Thymus (tissue), 11 donors: ENCODE data around the gene SAPCD1. TPM values are rescaled to one million over a fixed set of nuclear protein-coding genes. Genes with fewer than 3 reads are reported as not detected.

Experiments used
- DNase-seq, 9 donors: peaks; one replicate each; pipeline ENCODE4 v3.0.0-alpha.2; 2013; ENCODE audit warnings: low spot score in 9 of 9, low read depth in 6 of 9, missing footprints in 1 of 9
- H3K27ac ChIP-seq, 2 donors: one replicate each; pipeline ENCODE4 v1.5.1; 2013; ENCODE audit warnings: control low read depth in 1 of 2, low read depth in 1 of 2, low read length in 1 of 2, mild to moderate bottlenecking in 1 of 2, moderate library complexity in 1 of 2
- H3K27me3 ChIP-seq, 2 donors: one replicate each; pipeline ENCODE4 v1.5.1; 2013; ENCODE audit warnings: low read length in 1 of 2; ENCODE audit not compliant: control insufficient read depth in 2 of 2, insufficient read depth in 1 of 2
- H3K36me3 ChIP-seq, 2 donors: one replicate each; pipeline ENCODE4 v1.5.1; 2013; ENCODE audit warnings: low read length in 1 of 2, mild to moderate bottlenecking in 1 of 2, moderate library complexity in 1 of 2; ENCODE audit not compliant: control insufficient read depth in 2 of 2, insufficient read depth in 2 of 2
- H3K4me1 ChIP-seq, 2 donors: one replicate each; pipeline ENCODE4 v1.5.1; 2013; ENCODE audit warnings: low read length in 2 of 2; ENCODE audit not compliant: control insufficient read depth in 2 of 2, insufficient read depth in 2 of 2
- H3K4me3 ChIP-seq, 2 donors: one replicate each; pipeline ENCODE4 v1.5.1; 2013; ENCODE audit warnings: low read length in 2 of 2, control low read depth in 1 of 2, mild to moderate bottlenecking in 1 of 2
- H3K9me3 ChIP-seq, 2 donors: one replicate each; pipeline ENCODE4 v1.5.1; 2013; ENCODE audit warnings: low read length in 1 of 2, mild to moderate bottlenecking in 1 of 2; ENCODE audit not compliant: control insufficient read depth in 2 of 2, insufficient read depth in 1 of 2
- WGBS: extraction: QIAGEN DNeasy Blood & Tissue Kit; methylation state at CpG from one replicate; pipeline ENCODE4 v1.1.7; 2013; 5-methylcytosine and 5-hydroxymethylcytosine counted together
- polyA plus RNA-seq: library from polyadenylated mRNA; stranded (reverse); fragments of 200-250 nt; gene quantifications from one replicate; pipeline ENCODE4 v1.2.3, GENCODE V29; 2013
- total RNA-seq: library from RNA; stranded (reverse); fragments of 120-200 nt; gene quantifications from one replicate; pipeline ENCODE4 v1.2.4, GENCODE V29; 2013
- donor health status: healthy.

SAPCD1 gene
- total and polyA plus RNA-seq, 2 donors: 1.2 to 9.7 TPM

GRCh38 chr6:31728767-31729514, 33.5 kb upstream of the SAPCD1 start, which contains the start of gene DDAH2:
Gene DDAH2, minus strand, starts transcription at chr6:31729299. Its CDS starts 138 bp downstream, at chr6:31729161.
- no peak for DNase-seq
- Histone ChIP-seq H3K4me1 (peaks cover 22 to 63% of the 10 kb centered on the region in 2 donors), H3K36me3 (peaks cover 24 to 41% of the 10 kb centered on the region in 2 donors), H3K9me3 (no peaks in the 10 kb centered on the region), H3K4me3 (peak within 1 kb of the TSS; percentile 71 to 74), H3K27me3 (no peaks in the 10 kb centered on the region), H3K27ac (peak within 1 kb of the TSS; percentile 61 to 83)
- 41% methylated on average over 36 of the region's 36 CpGs for WGBS

- DNase-seq: peak in 4 of 9 donors; percentile 84 to 92 (median 86)
- Histone ChIP-seq H3K4me1 (peaks cover 27 to 63% of the 10 kb centered on the region in 2 donors), H3K4me3 (peak overlapping the region; percentile 71 to 74), H3K27ac (peak overlapping the region; percentile 61 to 64), H3K36me3 (peaks cover 23 to 46% of the 10 kb centered on the region in 2 donors), H3K27me3 (no peaks in the 10 kb centered on the region), H3K9me3 (no peaks in the 10 kb centered on the region)
- WGBS: under 1% methylated on average over 29 of the region's 29 CpGs
Observed at GRCh38 chr6:31729515-31729978, 32.9 kb upstream of the SAPCD1 start.

GRCh38 chr6:31729979-31730630, 32.4 kb upstream of the SAPCD1 start:
- H3K27me3 ChIP-seq: no peaks in the 10 kb centered on the region
- no peaks in the 10 kb centered on the region for H3K9me3 ChIP-seq
- peak overlapping the region; percentile 61 to 64 for H3K27ac ChIP-seq
- WGBS: 6% methylated on average over 46 of the region's 46 CpGs
- H3K4me3 ChIP-seq: peak overlapping the region; percentile 71 to 74
- peaks cover 28 to 68% of the 10 kb centered on the region in 2 donors for H3K4me1 ChIP-seq
- DNase-seq: peak in 4 of 9 donors; percentile 78 to 86 (median 82)
- H3K36me3 ChIP-seq: peaks cover 23 to 46% of the 10 kb centered on the region in 2 donors

GRCh38 chr6:31730631-31731086, 31.8 kb upstream of the SAPCD1 start:
- no peak for DNase-seq

GRCh38 chr6:31732029-31732428, 30.4 kb upstream of the SAPCD1 start:
- no peak overlapping the region for H3K27ac ChIP-seq
- 93% methylated on average over 3 of the region's 3 CpGs for WGBS
- no peak for DNase-seq
- no peak overlapping the region for H3K4me3 ChIP-seq
- no peaks in the 10 kb centered on the region for H3K9me3 ChIP-seq
- no peaks in the 10 kb centered on the region for H3K27me3 ChIP-seq
- peaks cover 31 to 65% of the 10 kb centered on the region in 2 donors for H3K4me1 ChIP-seq
- H3K36me3 ChIP-seq: peaks cover 23 to 38% of the 10 kb centered on the region in 2 donors

More at GRCh38 chr6:31730631-31731086, 31.8 kb upstream of the SAPCD1 start:
- H3K36me3 ChIP-seq: peaks cover 23 to 46% of the 10 kb centered on the region in 2 donors
- no peak overlapping the region for H3K27ac ChIP-seq
- H3K4me1 ChIP-seq: peaks cover 28 to 71% of the 10 kb centered on the region in 2 donors
- no peak overlapping the region for H3K4me3 ChIP-seq
- H3K27me3 ChIP-seq: no peaks in the 10 kb centered on the region
- H3K9me3 ChIP-seq: no peaks in the 10 kb centered on the region
- 97% methylated on average over 11 of the region's 11 CpGs for WGBS

- no peaks in the 10 kb centered on the region for H3K27me3 ChIP-seq
- no peak overlapping the region for H3K4me3 ChIP-seq
- 96% methylated on average over 4 of the region's 4 CpGs for WGBS
- no peak for DNase-seq
- no peak overlapping the region for H3K27ac ChIP-seq
- H3K36me3 ChIP-seq: peaks cover 23 to 38% of the 10 kb centered on the region in 2 donors
- peaks cover 25 to 65% of the 10 kb centered on the region in 2 donors for H3K4me1 ChIP-seq
- H3K9me3 ChIP-seq: no peaks in the 10 kb centered on the region
Observed at GRCh38 chr6:31733734-31734133, 28.7 kb upstream of the SAPCD1 start.

- Histone ChIP-seq H3K9me3 (no peaks in the 10 kb centered on the region), H3K36me3 (peaks cover 23 to 38% of the 10 kb centered on the region in 2 donors), H3K4me1 (peaks cover 29 to 65% of the 10 kb centered on the region in 2 donors), H3K4me3 (peak overlapping the region; percentile 61 to 86), H3K27me3 (no peaks in the 10 kb centered on the region), H3K27ac (peak overlapping the region; percentile 91 to 99)
- DNase-seq: no peak
- 35% methylated on average over 2 of the region's 2 CpGs for WGBS
Observed at GRCh38 chr6:31734247-31734820, 28.1 kb upstream of the SAPCD1 start.

- under 1% methylated on average over 18 of the region's 18 CpGs for WGBS
- Histone ChIP-seq H3K27me3 (no peaks in the 10 kb centered on the region), H3K9me3 (no peaks in the 10 kb centered on the region), H3K27ac (peak overlapping the region; percentile 91 to 99), H3K4me3 (peak overlapping the region; percentile 61 to 86), H3K36me3 (peaks cover 23 to 38% of the 10 kb centered on the region in 2 donors), H3K4me1 (peaks cover 32 to 63% of the 10 kb centered on the region in 2 donors)
- peak in 3 of 9 donors; percentile 24 to 59 (median 35) for DNase-seq
Observed at GRCh38 chr6:31734821-31735406, 27.5 kb upstream of the SAPCD1 start.
